HG02884 (cell line): ENCODE results near the gene SPATA3.

ENCODE experiments used
- ATAC-seq: cut with Tn5 transposase; IDR thresholded peaks from one replicate; pipeline ENCODE4 v1.9.1; 2021; ENCODE audit warnings: mild to moderate bottlenecking, moderate library complexity; ENCODE audit not compliant: unreplicated experiment

The SPATA3 gene

GRCh38 chr2:231047274-231047922 is 51.5 kb downstream of the SPATA3 start:
- no peak for ATAC-seq

DNA sequence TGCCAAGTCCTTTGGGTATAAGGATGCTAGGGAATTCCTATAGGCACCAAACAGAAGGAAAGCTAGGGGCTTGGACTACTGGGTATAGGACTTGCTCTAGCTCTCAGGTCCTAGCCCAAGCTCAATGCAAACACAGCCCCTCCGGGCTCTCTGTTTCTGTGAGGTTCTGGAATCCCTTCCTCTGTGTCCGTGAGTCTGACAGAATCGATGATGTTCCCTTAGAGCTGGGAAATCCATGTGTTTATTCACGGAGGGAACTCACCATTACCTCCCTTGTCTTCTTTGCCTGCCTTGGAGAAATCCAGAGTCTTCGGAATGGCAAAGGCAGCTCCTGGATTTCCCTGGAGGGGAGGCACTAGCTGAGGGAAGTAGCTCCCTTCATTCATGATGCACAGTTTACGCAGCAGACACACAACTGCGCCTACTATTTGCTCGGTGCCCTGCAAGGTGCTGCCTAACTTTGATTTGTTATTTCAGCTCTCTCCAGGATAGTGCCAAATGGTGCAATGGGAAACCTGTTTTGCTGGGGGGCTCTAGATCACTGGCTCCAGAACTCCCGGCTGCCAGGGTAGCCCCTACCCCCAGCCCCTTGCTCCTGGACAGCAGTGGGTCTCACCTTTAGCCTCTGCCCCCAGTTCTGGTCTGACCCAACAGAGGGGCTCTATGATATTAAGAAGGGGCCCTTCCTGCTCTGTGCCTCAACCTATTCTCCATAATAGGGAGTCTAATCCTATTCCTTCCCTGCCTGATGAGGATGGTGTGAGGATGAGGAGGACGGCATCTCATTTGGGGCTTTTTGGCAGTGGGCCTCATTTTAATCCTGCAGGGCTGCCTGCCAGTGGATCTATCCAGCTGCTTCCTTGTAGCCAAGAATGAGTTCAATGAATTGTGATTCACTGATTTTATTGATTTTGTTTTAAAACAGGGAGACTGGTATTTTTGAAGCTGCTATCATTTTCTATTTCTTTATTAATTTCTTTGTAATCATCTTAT is 52.3 kb downstream of the SPATA3 start:
- ATAC-seq: no peak

DNA sequence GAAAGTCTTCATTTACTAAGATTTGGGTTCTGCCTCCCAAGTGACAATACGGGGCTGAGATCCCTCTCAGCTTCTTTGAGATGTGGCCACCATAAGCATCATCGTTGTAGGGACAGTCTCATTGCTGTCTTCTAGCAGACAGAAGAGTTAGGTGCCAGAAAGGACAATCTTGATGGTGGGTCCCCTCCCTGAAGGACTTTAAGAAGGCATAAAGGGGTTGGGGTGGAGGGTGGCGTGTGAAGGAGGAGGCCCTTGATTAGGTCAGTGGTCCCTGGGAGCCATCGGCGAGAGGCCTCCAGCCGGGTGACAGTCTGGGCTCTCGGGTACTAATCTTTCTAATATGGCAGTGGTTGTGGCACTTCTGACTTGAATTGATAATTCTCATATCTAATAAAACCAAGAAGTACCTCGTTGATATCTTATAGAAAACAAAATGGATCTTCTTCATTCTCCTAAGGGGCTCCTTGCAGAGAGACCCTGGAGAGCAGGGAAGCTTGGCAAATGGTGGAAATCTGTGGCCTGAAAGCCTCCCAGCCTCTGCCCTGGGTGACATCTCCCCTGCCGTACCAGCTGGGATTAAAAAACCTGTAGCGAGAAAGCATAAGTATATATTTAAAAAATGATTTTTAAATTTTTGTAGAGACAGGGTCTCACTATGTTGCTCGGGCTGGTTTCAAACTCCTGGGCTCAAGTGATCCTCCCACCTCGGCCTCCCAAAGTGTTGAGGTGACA is 53.5 kb downstream of the SPATA3 start:
- no peak for ATAC-seq

- ATAC-seq: no peak
Observed at GRCh38 chr2:231050018-231050901, 54.3 kb downstream of the SPATA3 start.

DNA sequence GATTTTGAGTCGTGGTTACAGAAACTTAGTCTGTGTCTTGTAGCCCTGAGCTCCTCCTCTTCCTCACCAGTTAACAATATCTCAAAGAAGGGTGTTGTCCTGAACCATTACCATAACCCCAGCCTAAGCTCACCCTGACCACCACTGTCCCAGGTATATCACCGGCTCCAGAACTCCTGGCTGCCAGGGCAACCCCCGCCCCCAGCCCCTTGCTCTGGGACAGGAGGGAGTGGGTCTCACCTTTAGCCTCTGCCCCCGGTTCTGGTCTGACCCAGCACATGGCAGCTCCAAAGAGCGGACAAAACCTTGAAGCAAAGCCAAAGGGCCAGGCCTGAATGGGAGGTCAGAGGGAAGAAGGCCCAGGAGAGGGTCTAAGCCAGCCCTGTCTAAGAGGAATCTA is 55.2 kb downstream of the SPATA3 start:
- ATAC-seq: no peak

GRCh38 chr2:231052494-231053451 is 56.9 kb downstream of the SPATA3 start:
- peak; percentile 69 for ATAC-seq

DNA sequence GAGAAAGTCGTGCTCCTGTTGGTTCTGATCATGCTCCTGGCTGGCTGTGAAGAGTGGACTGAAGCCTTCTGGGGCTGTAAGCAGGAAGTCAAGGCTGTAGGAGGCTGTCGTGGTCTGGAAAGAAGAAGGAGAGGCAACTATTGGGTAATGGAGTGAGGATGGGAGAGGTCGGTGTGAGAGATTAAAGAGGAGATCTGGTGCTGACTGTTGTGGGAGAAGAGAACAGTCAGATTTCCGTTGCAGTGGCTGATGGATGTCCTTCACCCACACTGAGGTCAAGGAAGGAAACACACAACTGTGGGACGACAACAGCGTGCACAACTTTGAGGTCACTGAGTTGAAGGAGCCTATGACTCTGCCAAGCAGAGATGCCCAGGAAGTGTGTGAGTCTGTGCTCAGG is 57.9 kb downstream of the SPATA3 start:
- ATAC-seq: no peak

DNA sequence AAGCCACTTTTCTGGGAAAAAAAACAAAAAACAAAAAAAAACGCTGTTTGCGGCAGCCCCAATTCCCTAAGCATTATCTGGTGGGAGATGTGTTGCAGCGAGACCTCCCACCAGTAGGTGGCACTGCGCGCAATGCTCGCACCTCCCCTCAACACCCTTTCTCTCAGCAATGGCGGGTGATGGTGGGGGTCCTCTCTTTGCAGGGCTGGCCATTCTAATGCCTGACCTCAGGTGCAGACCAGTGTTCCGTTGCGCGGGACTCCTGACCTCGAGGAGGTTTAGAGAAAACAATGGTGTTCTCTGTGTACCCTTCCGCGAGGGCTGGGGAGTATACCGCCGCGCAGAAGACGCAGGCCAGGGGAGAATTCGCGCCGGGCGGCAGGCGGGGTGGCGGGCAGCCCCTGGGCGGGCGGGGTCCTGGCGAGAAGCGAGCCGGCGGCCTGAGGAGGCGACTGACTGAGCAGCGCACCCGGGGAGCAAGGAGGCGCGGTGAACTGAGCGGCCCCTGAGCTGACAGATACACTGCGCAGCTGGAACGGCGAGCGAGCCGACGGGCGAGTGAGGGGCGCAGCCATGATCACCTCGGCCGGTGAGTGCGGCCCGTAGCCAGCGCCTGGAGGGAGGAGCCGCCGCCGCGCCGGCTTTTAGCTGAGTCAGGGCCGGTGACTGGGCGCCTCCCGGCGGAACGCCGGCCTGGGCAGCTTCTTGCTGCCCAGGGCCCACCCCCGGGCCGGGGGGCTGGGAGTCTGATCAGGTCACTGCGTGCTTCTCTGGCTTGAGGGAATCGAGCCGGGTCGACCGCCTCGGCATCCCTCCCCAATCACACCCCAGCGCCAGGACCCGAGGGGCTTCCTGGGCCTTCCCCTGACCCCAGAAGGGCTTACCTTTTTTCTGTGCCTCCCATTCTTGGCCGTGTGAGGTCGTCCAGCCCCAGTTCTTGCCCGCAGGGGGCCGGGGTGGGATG is 60.8 kb downstream of the SPATA3 start, which contains the start of gene PSMD1:
Gene PSMD1 (plus strand): TSS at position 415 of the 964 bp plus-strand sequence. CDS start 159 bp downstream, at position 574.
- peak; percentile 65 for ATAC-seq

DNA sequence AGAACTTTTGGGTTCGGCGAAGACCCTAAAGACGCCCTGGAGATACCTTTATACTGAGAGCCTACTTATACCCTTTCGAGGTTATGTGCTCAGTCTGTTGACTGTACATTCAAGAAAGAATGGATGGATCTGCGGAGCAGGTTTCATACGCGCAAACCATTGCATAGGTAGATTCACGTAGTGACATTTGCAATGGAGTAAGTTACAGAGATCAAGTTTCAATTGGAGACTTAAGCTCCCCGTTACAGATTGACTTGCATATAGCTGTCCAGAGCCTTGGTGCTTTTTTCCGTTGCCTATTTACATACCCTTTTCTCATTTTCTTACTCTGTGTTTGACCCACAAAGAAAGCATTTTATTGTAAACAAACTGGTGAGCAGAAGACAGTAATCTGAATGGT is 61.7 kb downstream of the SPATA3 start:
- no peak for ATAC-seq
